OCI-LY1 (cell line): ENCODE results near the gene PLA2G2E.

Source experiments
- CTCF ChIP-seq: fragments of 200-600 bp; sonication (generic), shearing (Covaris generic); IDR thresholded peaks from 2 replicates; pipeline ENCODE4 v1.5.1; 2017; ENCODE audit warnings: mild to moderate bottlenecking, antibody characterized with exemption, low read length, moderate library complexity, mixed read lengths
- EZH2 ChIP-seq: fragments of 200-600 bp; sonication (generic), shearing (Covaris generic); IDR thresholded peaks from 2 replicates; pipeline ENCODE4 v1.8.0; 2017; ENCODE audit warnings: borderline replicate concordance, mixed run types, mild to moderate bottlenecking, antibody characterized with exemption, low read length, moderate library complexity, mixed read lengths

- TF ChIP-seq CTCF, result peak; percentile 91
- TF ChIP-seq EZH2, result no peak
Measured at GRCh38 chr1:19882111-19883071, 41.0 kb downstream of the PLA2G2E start, which contains the start of gene OTUD3.
